ENCODE results near the gene KRTAP5-2.

DNA sequence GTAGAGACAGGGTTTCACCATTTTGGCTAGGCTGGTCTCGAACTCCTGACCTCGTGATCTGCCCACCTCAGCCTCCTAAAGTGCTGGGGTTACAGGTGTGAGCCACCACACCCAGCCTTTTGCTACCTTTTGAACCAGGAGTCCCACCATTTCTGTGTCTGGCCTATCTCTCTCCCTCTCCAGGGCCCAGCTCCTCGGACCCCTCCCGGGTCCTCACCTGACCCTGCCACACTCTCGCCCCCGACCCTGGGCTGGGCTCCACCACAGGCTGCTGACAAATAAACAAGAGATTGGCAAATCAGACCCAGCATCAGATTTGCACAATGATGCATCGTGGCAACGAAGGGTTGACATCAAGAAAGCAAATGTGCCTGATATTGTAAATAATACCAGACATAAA lies 40.2 kb upstream of the KRTAP5-2 start:
- TF ChIP-seq, protein P1, sequence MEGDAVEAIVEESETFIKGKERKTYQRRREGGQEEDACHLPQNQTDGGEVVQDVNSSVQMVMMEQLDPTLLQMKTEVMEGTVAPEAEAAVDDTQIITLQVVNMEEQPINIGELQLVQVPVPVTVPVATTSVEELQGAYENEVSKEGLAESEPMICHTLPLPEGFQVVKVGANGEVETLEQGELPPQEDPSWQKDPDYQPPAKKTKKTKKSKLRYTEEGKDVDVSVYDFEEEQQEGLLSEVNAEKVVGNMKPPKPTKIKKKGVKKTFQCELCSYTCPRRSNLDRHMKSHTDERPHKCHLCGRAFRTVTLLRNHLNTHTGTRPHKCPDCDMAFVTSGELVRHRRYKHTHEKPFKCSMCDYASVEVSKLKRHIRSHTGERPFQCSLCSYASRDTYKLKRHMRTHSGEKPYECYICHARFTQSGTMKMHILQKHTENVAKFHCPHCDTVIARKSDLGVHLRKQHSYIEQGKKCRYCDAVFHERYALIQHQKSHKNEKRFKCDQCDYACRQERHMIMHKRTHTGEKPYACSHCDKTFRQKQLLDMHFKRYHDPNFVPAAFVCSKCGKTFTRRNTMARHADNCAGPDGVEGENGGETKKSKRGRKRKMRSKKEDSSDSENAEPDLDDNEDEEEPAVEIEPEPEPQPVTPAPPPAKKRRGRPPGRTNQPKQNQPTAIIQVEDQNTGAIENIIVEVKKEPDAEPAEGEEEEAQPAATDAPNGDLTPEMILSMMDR (IDR thresholded peaks at IDR 0.05; ENCODE audit: borderline replicate concordance, extremely low read depth, low read length, poor library complexity, severe bottlenecking) = no peak
- no peak for TF ChIP-seq EZH2 (IDR thresholded peaks at IDR 0.05; ENCODE audit: borderline replicate concordance, low read depth, low read length, severe bottlenecking)

Data from DND-41 (cell line).